Thyroid gland (tissue), 4 donors: ENCODE results near the gene EPHA8. TPM values are rescaled to one million over a fixed set of nuclear protein-coding genes. Genes with fewer than 3 reads are reported as not detected.

Source experiments
- DNase-seq, 2 donors: peaks; one replicate each; pipeline ENCODE4 v3.0.0-alpha.2; 2019
- H3K27ac ChIP-seq, 3 donors: fragments of 200-600 bp; sonication (generic); 1 replicate in 2 of 3; 2 replicates in 1 of 3; pipeline ENCODE4 v1.5.1; 2016 to 2019; ENCODE audit warnings: mild to moderate bottlenecking in 1 of 3, moderate library complexity in 1 of 3
- H3K27me3 ChIP-seq: fragments of 200-600 bp; sonication (generic); one replicate; pipeline ENCODE4 v1.5.1; 2019
- H3K36me3 ChIP-seq, 2 donors: fragments of 200-600 bp; sonication (generic); one replicate each; pipeline ENCODE4 v1.5.1; 2016 to 2019
- H3K4me1 ChIP-seq, 2 donors: fragments of 200-600 bp; sonication (generic); one replicate each; pipeline ENCODE4 v1.5.1; 2017 to 2019
- H3K4me3 ChIP-seq, 3 donors: fragments of 200-600 bp; sonication (generic); replicated peaks in 1 of 3; 1 replicate in 2 of 3; 2 replicates in 1 of 3; pipeline ENCODE4 v1.5.1; 2016; ENCODE audit warnings: mild to moderate bottlenecking in 1 of 3
- H3K9me3 ChIP-seq: fragments of 200-600 bp; sonication (generic); one replicate; pipeline ENCODE4 v1.5.1; 2017
- CTCF ChIP-seq, 6 experiments: fragments of 200-600 bp in 3 of 6; fragments of 450-650 bp in 3 of 6; sonication (generic) in 3 of 6; IDR thresholded peaks; one replicate each; pipeline ENCODE4 v1.5.1; 2016 to 2019; ENCODE audit warnings: antibody characterized with exemption in 6 of 6, mild to moderate bottlenecking in 2 of 6, inconsistent platforms in 1 of 6, moderate library complexity in 1 of 6
- POLR2A ChIP-seq, 2 donors: fragments of 450-650 bp; IDR thresholded peaks; one replicate each; pipeline ENCODE4 v1.6.1; 2017; ENCODE audit warnings: antibody characterized with exemption in 2 of 2, mild to moderate bottlenecking in 2 of 2, moderate library complexity in 1 of 2
- WGBS, 2 donors: methylation state at CpG; one replicate each; pipeline ENCODE4 v1.1.5; 2017; 5-methylcytosine and 5-hydroxymethylcytosine counted together
- intact Hi-C: fragments of 100-400 bp; cut with DNase I; formaldehyde crosslinking; loops from one replicate; pipeline ENCODE4 v1.15.1; 2023
- total RNA-seq, 4 donors: library from RNA; depleted of rRNA; stranded (reverse); fragments of >200 nt; gene quantifications; one replicate each; pipeline ENCODE4 v1.2.3, GENCODE V29; 2016

The EPHA8 gene
- total RNA-seq, 4 donors from 2014 or later, result not detected

- peaks cover 0 to 4% of the 10 kb centered on the region in 2 donors for H3K4me1 ChIP-seq
- no peak for DNase-seq
- no peak overlapping the region for H3K27ac ChIP-seq
- H3K4me3 ChIP-seq, result no peak overlapping the region
- intact Hi-C loops, result no loop called here
- 77 to 78% methylated on average over 6 of the region's 6 CpGs for WGBS, 2 donors
- H3K36me3 ChIP-seq, result no peaks in the 10 kb centered on the region
- TF ChIP-seq CTCF (IDR thresholded peaks at IDR 0.05) (no peak), POLR2A (IDR thresholded peaks at IDR 0.05) (no peak)
- H3K9me3 ChIP-seq, result no peaks in the 10 kb centered on the region
- no peaks in the 10 kb centered on the region for H3K27me3 ChIP-seq
These were observed 73.6 kb downstream of the EPHA8 start for GRCh38 chr1:22636927-22637326.

GRCh38 chr1:22637907-22638445 lies 74.7 kb downstream of the EPHA8 start:
- DNase-seq, result no peak
- no peak for TF ChIP-seq POLR2A (IDR thresholded peaks at IDR 0.05)
- no peak for TF ChIP-seq CTCF (IDR thresholded peaks at IDR 0.05)
- Histone ChIP-seq H3K36me3 (no peaks in the 10 kb centered on the region), H3K4me1 (peaks cover 0 to 4% of the 10 kb centered on the region in 2 donors), H3K27ac (no peak overlapping the region), H3K4me3 (no peak overlapping the region), H3K27me3 (no peaks in the 10 kb centered on the region), H3K9me3 (no peaks in the 10 kb centered on the region)
- 61 to 65% methylated on average over 3 of the region's 3 CpGs for WGBS, 2 donors
- intact Hi-C loops, result no loop called here

GRCh38 chr1:22638476-22639234 lies 75.4 kb downstream of the EPHA8 start:
- DNase-seq, result no peak
- Histone ChIP-seq H3K9me3 (no peaks in the 10 kb centered on the region), H3K36me3 (no peaks in the 10 kb centered on the region), H3K4me1 (peaks cover 0 to 4% of the 10 kb centered on the region in 2 donors), H3K4me3 (no peak overlapping the region), H3K27ac (no peak overlapping the region), H3K27me3 (no peaks in the 10 kb centered on the region)
- 77 to 85% methylated on average over 16 to 22 of the region's 23 CpGs for WGBS, 2 donors
- TF ChIP-seq POLR2A (IDR thresholded peaks at IDR 0.05) (no peak), CTCF (IDR thresholded peaks at IDR 0.05) (no peak)
- intact Hi-C loops, result no loop called here

- Histone ChIP-seq H3K4me1 (peaks cover 0 to 4% of the 10 kb centered on the region in 2 donors), H3K9me3 (no peaks in the 10 kb centered on the region), H3K4me3 (no peak overlapping the region), H3K27ac (no peak overlapping the region), H3K27me3 (no peaks in the 10 kb centered on the region), H3K36me3 (no peaks in the 10 kb centered on the region)
- no peak for DNase-seq
- no peak for TF ChIP-seq CTCF (IDR thresholded peaks at IDR 0.05)
- no peak for TF ChIP-seq POLR2A (IDR thresholded peaks at IDR 0.05)
- WGBS, 2 donors, result 24 to 31% methylated on average over 6 to 7 of the region's 8 CpGs
- intact Hi-C loops, result no loop called here
These were observed 76.0 kb downstream of the EPHA8 start for GRCh38 chr1:22639286-22639685.

- no peak for TF ChIP-seq POLR2A (IDR thresholded peaks at IDR 0.05)
- TF ChIP-seq CTCF (IDR thresholded peaks at IDR 0.05), result no peak
- no peak overlapping the region for H3K27ac ChIP-seq
- intact Hi-C loops, result loop anchor here (10.0 kb wide), 3 partner anchors 506 to 636 kb away; partner anchors contain the start of gene CELA3A
- no peak for DNase-seq
- H3K27me3 ChIP-seq, result no peaks in the 10 kb centered on the region
- WGBS, 2 donors, result 52 to 66% methylated on average over 8 of the region's 8 CpGs
- no peaks in the 10 kb centered on the region for H3K9me3 ChIP-seq
- no peak overlapping the region for H3K4me3 ChIP-seq
- H3K36me3 ChIP-seq, result no peaks in the 10 kb centered on the region
- H3K4me1 ChIP-seq, result peaks cover 0 to 4% of the 10 kb centered on the region in 2 donors
These were observed 78.0 kb downstream of the EPHA8 start for GRCh38 chr1:22641247-22641646.
